Frontal cortex (tissue), 4 donors: Measurements from ENCODE around the gene ZBTB7B. TPM values are rescaled to one million over a fixed set of nuclear protein-coding genes. Genes with fewer than 3 reads are reported as not detected.
A peak's percentile ranks its signal among the peaks of the same experiment; 100 is the strongest.
"Not testable (repeated sequence)": the region's sequence is repeated elsewhere in the genome, so short reads cannot be mapped to it uniquely, and the experiment has no call there.

Experiments
- DNase-seq, 2 donors: peaks; one replicate each; pipeline ENCODE4 v3.0.0; 2012; ENCODE audit warnings: low spot score in 2 of 2
- FAIRE-seq: peaks from 2 replicates; lab custom pipeline; 2012; peaks lifted over from hg19 to GRCh38; lab: Jason Lieb, UNC
- total RNA-seq: library from RNA; depleted of rRNA; stranded (reverse); fragments of >200 nt; gene quantifications from one replicate; pipeline ENCODE4 v1.2.3, GENCODE V29; 2014
- donor health status: control.
- donor health status: control.
- donor health status: control.

ZBTB7B gene
- total RNA-seq, 1 donor from 2014 or later = 0.82 TPM

DNA sequence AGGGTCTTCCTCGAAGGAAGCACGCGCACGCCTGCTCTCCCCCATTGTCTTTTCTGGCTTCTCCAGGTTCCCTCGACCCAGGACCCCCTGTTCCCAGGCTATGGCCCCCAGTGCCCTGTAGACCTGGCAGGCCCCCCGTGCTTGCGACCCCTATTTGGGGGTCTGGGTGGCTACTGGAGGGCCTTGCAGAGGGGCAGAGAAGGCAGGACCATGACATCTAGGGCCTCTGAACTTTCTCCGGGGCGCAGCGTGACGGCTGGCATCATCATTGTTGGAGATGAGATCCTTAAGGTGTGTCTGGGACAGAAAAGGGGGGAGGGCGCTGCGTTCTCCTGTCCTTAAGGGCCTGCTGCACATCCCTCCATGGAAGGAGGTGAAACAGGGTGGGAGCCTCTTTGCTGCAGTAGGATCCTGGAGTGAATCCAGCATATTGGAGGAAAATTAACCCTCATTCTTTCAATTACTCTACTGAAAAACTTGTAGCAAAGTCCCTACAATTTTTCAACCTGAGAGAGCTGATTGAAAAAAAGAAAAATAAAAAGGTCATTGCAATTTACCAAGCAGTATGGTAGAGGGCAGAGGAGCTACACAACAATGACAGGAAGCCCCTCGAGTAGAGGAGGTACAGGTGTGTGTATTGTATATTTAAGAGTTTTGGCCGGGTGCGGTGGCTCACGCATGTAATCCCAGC lies 18.7 kb upstream of the ZBTB7B start:
- no peak for FAIRE-seq
- DNase-seq = no peak

DNA sequence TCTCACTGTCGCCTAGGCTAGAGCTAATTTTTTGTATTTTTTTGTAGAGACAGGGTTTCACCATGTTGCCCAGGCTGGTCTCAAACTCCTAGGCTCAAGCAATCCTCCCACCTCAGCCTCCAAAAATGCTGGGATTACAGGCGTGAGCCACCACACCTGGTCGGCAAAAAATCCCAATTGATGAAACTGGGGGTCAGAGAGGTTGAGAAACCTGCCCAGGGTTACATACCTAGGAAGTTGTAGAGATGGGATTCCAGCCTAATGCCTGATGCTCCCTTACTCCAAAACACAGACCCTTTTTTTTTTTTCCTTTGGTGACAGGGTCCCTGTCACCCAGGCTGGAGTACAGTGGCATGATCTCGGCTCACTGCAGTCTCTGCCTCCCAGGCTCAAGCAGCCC lies 15.9 kb upstream of the ZBTB7B start:
- not testable (repeated sequence) for DNase-seq, FAIRE-seq

DNA sequence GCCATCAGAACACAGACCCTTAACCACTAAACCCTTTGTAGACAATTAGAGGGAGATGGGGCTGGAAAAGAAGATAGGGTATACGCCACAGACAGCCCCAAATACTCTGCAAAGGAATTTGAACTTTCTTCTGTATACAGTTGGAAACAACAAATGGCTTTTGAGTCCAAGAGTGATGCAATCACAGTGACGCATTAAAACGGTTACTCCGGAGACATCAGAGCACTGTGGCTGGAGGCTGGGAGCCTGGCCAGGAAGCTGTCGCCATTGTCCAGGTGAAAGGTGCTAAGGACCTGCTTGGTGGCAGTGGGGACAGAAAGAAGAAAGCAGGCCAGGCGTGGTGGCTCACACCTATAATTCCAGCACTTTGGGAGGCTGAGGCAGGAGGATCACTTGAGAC lies 15.3 kb upstream of the ZBTB7B start:
- no peak for FAIRE-seq
- DNase-seq = no peak

DNA sequence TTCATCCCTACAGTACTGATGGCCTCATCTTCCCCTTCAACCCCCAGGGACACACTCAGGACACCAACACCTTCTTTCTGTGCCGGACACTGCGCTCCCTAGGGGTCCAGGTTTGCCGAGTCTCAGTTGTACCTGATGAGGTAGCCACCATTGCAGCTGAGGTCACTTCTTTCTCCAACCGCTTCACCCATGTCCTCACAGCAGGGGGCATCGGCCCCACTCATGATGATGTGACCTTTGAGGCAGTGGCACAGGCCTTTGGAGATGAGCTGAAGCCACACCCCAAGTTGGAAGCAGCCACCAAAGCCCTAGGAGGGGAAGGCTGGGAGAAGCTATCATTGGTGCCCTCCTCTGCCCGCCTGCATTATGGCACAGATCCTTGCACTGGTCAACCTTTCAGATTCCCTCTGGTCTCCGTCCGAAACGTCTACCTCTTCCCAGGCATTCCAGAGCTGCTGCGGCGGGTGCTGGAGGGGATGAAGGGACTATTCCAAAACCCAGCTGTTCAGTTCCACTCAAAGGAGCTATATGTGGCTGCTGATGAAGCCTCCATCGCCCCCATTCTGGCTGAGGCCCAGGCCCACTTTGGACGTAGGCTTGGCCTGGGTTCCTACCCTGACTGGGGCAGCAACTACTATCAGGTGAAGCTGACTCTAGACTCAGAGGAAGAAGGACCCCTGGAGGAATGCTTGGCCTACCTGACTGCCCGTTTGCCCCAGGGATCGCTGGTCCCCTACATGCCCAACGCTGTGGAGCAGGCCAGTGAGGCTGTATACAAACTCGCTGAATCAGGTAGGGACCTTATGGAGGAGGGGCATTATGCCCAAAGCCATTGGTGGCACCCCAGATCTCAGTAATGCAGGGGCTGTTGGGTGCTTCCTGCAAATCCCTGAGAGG lies 14.3 kb upstream of the ZBTB7B start:
- DNase-seq = no peak
- FAIRE-seq = no peak

DNA sequence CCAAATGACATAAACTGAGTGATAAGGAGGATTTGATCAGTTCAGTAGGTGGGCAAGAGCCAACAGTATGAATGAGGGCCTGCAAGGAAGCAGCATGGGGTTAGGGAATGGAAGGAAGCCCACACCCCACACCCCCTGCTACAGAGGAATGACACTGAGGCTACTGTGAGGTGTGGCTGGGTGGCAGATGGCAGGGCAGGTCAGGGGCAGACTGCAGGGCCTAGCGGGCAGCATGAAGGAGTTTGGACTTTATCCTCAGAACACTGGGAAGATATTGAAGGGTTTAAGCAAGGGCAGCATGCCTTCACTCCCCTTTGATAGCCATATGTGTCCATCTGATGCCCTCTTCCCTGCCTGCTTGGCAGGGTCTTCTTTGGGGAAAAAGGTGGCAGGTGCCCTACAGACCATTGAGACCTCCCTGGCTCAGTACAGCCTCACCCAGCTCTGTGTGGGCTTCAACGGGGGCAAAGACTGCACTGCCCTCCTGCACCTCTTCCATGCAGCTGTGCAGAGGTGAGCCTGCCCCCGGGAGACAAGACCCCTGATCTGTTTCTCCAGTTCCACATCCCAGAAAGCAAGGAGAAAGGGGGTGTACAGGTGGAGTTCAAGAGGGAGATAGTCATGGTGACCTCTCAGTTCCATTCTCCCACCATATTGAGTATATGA lies 13.3 kb upstream of the ZBTB7B start:
- FAIRE-seq (no peak), DNase-seq (no peak)

DNA sequence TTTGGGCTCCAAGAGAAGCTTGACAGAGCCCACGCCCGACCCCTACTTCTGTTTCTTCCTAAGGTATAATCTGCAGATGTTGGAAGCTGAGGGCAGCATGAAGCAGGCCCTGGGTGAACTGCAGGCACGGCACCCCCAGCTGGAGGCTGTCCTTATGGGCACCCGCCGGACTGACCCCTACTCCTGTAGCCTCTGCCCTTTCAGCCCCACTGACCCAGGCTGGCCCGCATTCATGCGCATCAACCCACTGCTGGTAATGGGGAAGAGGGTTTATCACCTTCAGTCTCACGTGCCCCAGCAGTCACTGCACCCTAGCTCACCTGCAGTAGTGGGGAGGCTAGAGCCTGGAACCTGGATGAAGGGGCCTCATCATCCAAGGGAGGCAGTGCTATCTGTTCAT lies 12.3 kb upstream of the ZBTB7B start:
- no peak for DNase-seq
- no peak for FAIRE-seq

DNA sequence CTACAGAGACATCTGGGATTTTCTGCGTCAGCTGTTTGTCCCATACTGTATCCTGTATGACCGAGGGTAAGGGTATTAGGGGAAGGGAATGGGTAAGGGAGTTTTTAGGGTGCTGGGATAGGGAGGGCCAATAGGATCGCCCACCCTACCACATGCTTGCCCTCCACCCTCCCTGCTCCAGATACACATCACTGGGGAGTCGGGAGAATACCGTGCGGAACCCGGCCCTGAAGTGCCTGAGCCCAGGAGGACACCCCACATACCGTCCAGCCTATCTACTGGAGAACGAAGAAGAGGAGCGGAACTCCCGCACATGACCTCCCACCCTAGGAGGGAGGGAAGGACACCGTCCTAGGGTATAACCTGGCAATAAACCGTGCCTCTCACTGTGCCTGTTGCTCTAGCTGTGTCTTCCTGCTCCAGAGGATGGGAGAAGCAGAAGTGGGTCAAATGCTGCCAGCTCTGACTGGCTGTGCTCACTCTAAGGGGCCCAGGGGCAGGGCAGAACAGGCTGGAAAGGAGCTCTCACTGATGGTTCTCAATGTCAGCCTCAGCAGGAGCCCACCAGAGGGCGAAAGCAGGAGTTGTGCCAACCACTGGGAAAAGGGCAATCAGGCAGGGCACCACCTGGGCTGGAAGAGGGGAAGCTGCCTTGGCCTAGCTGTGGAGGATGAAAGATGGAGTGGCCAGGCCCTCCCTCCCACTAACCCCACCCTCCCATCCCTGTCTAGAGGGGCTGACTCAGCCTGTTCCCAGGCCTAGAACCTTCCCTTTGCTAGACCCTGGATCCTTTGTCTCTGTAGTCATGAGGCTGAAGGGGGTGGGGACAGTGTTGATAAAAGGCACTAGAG lies 9.7 kb upstream of the ZBTB7B start:
- no peak for FAIRE-seq
- DNase-seq = no peak

DNA sequence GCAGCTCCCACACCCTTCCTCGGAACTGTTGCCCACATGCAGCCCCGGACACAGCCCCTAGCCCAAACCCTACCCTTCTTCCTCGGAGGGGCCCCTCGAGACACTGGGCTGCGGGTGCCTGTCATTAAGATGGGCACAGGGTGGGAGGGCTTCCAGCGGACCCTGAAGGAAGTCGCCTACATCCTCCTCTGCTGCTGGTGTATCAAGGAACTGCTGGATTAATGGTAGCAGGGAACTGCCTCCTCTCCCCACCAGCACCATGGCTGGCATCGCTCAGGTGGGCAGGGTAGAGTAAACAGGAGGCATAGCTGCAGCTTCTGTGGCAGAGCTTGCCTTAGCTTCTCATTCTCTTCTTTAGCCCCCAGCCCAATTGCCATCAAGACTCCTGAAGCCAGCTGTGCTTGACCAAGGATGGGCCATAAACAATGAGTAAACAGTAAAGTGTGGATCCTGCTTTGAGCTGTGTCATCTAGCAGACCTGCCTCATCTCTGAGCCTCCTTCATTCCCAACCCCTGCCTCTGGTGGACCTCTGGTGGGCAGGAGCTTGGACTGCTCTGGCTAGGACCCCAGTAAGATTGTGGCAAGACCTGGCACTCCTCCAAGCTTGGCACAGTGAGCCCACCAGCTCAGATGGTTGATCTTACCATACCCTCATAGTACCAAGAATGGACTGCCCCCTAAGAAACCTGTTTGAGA lies 8.9 kb upstream of the ZBTB7B start, which contains the start of gene LENEP:
Gene LENEP (plus strand): TSS at position 15 of the 697 bp plus-strand sequence. CDS start 22 bp downstream, at position 37.
- FAIRE-seq (no peak), DNase-seq (no peak)

DNA sequence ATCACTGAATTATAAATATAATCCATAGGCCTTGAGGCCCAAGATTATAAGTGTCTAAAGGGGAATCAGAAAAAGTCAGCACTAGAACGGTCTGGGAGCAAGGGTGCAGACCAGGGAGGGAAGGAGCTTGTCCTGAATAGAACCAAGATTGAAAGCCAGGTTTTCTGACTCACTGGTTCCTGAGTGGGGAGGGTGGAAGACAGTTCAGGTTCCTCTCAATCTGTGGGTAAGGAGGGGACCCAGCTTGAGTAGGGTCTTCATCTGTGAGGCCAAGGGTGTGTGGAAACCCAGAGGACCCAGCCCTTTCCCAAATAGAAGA lies 8.4 kb upstream of the ZBTB7B start:
- no peak for DNase-seq
- FAIRE-seq = no peak

DNA sequence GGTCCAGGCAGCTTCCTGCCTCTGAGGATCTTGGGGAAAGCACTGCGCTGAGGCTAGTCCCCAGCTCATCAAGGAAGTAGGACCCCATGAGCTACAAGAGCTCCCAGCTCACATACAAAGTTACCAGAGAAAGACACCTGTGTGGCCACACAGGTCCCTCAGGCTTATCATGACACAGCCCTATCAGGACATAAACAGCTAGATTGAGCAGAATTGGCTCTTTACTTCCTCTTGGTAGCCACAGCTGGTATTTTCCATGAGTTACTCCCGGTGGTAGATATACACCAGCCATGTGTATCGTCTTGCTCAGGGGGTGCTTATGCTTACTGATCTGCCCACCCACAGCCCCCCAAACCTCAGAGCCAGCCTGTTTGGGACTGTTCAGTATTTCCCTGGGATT lies 8.0 kb upstream of the ZBTB7B start:
- FAIRE-seq (no peak), DNase-seq (no peak)

DNA sequence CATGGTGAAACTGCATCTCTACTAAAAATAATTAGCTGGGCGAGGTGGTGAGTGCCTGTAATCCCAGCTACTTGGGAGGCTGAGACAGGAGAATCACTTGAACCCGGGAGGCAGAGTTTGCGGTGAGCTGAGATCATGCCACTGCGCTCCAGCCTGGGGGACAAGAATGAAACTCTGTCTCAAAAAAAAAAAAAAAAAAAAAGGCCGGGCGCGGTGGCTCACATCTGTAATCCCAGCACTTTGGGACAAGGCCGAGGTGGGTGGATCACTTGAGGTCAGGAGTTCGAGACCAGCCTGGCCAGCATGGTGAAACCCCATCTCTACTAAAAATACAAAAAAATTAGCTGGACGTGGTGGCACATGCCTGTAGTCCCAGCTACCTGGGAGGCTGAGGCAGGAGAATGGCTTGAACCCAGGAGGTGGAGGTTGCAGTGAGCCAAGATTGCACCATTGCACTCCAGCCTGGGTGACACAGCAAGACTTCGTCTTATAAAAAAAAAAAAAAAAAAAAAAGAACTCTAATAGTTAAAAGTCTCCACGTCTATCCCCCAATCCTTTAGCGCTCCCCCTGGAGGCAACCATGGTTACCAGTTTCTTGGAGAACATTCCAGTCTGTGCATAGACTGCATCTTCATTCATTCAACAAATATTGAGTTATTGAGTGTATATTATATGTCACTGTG lies 7.2 kb upstream of the ZBTB7B start:
- peak in 1 of 2 donors; percentile 37 for DNase-seq
- FAIRE-seq = not testable (repeated sequence)

DNA sequence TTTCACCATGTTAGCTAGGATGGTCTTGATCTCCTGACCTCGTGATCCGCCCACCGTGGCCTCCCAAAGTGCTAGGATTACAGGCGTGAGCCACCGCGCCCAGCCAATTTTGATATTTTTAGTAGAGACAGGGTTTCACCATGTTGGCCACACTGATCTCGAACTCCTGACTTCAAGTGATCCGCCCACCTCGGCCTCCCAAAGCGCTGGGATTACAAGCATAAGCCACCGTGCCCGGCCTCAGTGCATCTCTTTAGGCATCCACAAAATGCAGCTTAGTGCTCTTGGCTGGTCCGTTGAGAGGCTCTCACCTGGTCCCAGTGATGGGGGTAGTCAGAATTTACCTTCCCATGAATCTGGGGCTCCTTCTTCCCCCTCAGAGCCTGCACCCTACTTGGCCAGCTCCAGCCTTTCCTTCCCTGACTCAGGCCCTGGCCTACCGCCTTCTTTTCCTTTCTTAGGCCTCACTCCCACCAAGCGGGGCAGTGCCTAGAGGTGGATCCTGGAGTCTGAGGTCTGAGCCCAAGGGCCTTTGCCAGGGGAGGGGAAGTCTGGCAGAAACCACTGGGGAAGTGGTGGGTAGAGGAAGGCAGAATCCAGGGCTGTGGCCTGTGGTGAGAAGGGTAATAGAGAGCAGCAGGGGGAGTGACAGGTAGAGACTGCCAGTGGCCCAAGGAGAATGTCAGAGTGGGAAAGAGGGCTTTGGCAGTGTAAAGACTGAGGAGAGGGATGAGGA lies 5.5 kb upstream of the ZBTB7B start:
- no peak for FAIRE-seq
- no peak for DNase-seq

DNA sequence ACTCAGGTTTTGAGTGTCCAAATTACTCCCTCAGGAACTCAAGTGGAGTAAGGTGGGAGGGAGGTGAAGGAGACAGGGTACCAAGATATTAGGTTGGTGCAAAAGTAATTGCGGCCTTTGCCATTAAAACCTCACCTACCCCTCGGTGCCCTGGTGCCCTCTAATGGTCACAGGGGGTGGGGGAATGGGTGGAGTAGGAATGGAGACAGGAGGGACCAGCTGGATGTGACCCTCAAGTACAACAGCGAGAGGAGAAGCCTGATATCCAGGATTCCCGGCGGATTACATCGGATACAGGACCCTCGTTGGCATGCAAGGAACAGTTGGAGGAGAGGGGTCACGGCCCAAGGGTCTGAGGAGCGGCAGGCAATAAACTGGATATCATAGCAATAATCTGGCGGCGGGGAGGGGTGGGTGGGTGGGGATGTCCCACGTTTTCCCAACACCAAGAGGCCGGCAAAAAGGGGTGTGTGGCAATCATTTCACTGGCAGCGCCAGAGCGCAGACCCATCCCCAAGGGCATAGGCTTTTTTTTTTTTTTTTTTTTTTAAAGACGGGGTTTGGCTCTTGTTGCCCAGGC lies 4.3 kb upstream of the ZBTB7B start:
- DNase-seq (no peak), FAIRE-seq (no peak)

DNA sequence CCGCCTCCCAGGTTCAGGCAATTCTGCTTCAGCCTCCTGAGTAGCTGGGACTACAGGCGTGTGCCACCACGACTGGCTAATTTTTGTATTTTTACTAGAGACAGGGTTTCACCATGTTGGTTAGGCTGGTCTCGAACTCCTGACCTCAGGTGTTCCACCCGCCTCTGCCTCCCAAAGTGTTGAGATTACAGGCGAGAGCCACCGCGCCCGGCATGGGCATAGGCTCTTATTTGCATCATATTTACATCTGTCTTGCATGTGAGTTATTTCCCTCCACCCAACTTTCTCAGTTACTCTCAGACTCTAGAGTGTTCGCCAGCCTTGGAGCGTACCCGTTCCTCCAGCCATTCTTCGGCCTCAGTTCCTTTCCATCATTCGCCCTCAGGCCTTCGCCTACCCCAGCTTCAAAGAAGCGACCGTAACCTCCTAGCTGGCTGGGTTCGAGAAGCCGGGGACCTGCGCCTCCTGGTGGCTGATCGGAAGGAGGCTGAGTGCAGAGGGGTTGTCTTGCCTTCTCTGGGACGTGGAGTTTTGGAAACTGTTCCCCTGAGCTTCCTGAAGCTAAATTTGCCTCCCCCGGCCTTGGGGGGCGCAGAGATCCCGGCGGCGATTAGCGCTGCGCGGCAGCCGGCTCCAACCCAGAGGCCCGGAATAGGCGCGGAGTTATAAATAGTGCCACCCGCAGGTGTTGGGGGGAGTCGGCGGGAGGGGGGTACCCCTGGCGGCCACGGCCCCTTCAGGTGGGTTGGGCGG lies 3.6 kb upstream of the ZBTB7B start:
- peak in 1 of 2 donors; percentile 72 for DNase-seq
- no peak for FAIRE-seq

DNA sequence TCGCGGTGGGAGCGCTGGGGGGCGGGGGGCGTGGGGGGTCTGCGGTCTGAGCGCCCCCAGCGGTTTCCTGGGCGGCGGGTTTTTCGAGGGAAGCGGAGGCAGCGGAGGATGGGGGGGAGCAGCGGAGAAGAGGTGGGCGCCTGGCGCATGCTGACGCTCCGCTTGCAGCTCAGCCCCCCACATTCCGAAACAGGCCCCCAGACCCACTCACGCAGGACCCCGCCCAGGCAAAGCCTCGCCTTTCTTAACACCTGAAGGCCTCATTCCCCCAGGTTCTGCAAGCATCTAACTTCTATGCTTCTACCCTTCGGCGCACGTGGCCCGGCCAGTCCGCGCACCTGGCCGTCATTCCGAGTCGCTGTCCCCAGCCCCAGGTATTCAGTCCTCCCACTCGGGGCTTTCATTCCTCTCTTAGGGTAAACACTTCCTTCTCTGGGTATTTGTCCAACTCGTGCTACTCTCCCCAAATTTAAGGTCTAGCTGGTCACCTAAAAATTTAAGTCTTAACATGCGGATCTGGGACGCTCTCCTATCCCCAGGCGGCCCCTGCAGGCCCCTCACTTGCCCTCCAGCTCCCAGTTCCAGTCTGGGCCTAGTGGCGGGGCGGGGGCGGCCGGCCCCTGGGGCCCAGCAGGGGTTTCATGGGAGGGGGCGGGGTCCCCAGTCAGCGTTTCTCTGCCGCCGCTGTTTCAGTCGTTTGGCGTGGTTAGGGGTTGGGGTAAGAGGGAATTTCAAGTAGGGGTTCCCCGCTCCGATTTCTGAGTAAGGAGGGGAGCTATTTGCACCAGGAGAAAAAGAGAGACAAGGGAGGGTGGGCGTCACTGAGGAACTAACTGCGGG lies 2.8 kb upstream of the ZBTB7B start:
- FAIRE-seq = no peak
- peak in 1 of 2 donors; percentile 46 for DNase-seq

DNA sequence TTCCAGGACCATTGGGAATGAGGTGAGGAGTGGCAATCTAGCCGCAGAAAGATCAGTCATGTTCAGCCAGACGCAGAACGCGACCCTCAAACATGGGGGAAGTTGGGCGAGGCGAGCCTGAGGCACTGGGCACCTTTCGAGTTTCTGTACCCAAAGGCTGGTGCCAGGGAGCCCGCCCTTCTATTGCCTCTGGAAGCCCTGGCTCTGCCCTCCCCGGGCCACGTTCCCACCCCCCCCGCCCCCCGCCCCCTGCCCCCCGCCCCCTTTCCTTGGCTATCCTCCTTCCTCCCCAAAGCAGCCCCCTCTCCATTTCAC lies 2.2 kb upstream of the ZBTB7B start:
- FAIRE-seq (no peak), DNase-seq (peak in 1 of 2 donors; percentile 76)
